ENCODE measurements around the gene VASH2. TPM values are rescaled to one million over a fixed set of nuclear protein-coding genes. Genes with fewer than 3 reads are reported as not detected.

VASH2 gene
- total RNA-seq, 1 donor from 2014 or later, result 59.8 TPM

DNA sequence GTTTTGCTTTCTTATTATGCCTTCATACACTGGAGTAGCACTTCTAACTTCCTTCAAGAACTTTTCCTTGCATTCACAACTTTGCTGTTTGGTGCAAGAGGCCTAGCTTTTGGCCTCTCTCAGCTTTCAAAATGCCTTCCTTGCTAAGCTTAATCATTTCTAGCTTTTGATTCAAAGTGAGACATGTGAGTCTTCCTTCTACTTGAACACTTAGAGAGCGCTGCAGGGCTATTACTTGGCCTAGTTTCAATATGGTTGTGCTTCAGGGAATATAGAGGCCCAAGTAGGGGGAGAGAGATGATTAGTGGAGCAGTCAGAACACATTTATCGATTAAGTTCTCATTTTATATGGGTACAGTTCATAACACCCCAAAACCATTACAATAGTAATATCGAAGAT is 52.9 kb downstream of the VASH2 start:
- Mint-ChIP-seq H3K4me3 (ENCODE audit: unreplicated experiment) (no peak overlapping the region), H3K27me3 (ENCODE audit: unreplicated experiment) (no peaks in the 10 kb centered on the region), H3K27ac (ENCODE audit: unreplicated experiment) (no peak overlapping the region), H3K4me1 (ENCODE audit: low read depth, unreplicated experiment) (no peaks in the 10 kb centered on the region), H3K36me3 (ENCODE audit: unreplicated experiment) (no peaks in the 10 kb centered on the region), H3K9me3 (ENCODE audit: unreplicated experiment) (no peaks in the 10 kb centered on the region)
- TF ChIP-seq, protein P1, sequence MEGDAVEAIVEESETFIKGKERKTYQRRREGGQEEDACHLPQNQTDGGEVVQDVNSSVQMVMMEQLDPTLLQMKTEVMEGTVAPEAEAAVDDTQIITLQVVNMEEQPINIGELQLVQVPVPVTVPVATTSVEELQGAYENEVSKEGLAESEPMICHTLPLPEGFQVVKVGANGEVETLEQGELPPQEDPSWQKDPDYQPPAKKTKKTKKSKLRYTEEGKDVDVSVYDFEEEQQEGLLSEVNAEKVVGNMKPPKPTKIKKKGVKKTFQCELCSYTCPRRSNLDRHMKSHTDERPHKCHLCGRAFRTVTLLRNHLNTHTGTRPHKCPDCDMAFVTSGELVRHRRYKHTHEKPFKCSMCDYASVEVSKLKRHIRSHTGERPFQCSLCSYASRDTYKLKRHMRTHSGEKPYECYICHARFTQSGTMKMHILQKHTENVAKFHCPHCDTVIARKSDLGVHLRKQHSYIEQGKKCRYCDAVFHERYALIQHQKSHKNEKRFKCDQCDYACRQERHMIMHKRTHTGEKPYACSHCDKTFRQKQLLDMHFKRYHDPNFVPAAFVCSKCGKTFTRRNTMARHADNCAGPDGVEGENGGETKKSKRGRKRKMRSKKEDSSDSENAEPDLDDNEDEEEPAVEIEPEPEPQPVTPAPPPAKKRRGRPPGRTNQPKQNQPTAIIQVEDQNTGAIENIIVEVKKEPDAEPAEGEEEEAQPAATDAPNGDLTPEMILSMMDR (IDR thresholded peaks at IDR 0.05; ENCODE audit: partially characterized antibody, unreplicated experiment), result no peak
- no peak for DNase-seq

DNA sequence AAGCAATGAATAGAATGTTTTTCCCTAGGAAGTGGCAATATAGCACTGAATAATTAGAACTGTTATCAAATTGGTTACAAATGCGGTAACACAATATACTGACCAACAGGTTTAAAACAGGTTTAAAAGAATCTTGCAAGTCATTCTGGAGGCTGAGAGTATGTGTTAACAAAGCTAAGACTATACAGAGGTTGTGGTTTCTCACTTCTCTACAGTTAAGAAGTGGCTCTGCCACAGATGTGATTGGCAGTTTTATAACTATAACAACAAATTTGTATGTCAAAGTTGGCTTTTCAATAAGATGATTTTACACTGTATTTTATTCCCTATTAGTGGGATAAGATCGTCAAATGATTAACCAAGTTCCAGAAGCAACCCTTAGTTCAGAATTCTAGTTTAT is 58.2 kb downstream of the VASH2 start:
- TF ChIP-seq, protein P1 (IDR thresholded peaks at IDR 0.05; ENCODE audit: partially characterized antibody, unreplicated experiment), result no peak
- no peak overlapping the region for H3K4me3 Mint-ChIP-seq (ENCODE audit: unreplicated experiment)
- no peaks in the 10 kb centered on the region for H3K9me3 Mint-ChIP-seq (ENCODE audit: unreplicated experiment)
- no peak for DNase-seq
- H3K27ac Mint-ChIP-seq (ENCODE audit: unreplicated experiment), result no peak overlapping the region
- H3K4me1 Mint-ChIP-seq (ENCODE audit: low read depth, unreplicated experiment), result no peaks in the 10 kb centered on the region
- no peaks in the 10 kb centered on the region for H3K36me3 Mint-ChIP-seq (ENCODE audit: unreplicated experiment)
- no peaks in the 10 kb centered on the region for H3K27me3 Mint-ChIP-seq (ENCODE audit: unreplicated experiment)

DNA sequence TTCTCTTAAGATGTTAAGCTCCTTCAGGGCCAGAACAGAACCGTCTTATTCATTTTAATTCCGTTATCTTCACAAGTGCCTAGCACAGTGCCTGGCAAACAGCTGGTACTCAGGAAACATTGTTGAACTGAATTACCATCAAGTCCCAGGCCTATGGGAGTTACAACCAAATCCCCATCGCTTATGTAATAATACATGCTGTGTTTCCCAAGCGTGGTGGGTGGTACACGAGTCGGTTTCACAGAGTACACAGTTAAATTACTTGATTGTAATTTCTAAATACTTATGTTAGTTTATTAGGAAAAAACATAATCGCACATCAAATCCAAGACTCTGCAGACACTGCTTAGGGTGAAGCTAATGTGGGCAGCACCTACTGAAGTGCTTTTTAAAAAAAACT is 64.3 kb downstream of the VASH2 start:
- Mint-ChIP-seq H3K27ac (ENCODE audit: unreplicated experiment) (peak overlapping the region; percentile 98), H3K4me1 (ENCODE audit: low read depth, unreplicated experiment) (no peaks in the 10 kb centered on the region), H3K27me3 (ENCODE audit: unreplicated experiment) (no peaks in the 10 kb centered on the region), H3K9me3 (ENCODE audit: unreplicated experiment) (peaks cover 7% of the 10 kb centered on the region), H3K36me3 (ENCODE audit: unreplicated experiment) (no peaks in the 10 kb centered on the region), H3K4me3 (ENCODE audit: unreplicated experiment) (peak overlapping the region; percentile 99)
- TF ChIP-seq, protein P1 (IDR thresholded peaks at IDR 0.05; ENCODE audit: partially characterized antibody, unreplicated experiment), result no peak
- DNase-seq, result no peak

DNA sequence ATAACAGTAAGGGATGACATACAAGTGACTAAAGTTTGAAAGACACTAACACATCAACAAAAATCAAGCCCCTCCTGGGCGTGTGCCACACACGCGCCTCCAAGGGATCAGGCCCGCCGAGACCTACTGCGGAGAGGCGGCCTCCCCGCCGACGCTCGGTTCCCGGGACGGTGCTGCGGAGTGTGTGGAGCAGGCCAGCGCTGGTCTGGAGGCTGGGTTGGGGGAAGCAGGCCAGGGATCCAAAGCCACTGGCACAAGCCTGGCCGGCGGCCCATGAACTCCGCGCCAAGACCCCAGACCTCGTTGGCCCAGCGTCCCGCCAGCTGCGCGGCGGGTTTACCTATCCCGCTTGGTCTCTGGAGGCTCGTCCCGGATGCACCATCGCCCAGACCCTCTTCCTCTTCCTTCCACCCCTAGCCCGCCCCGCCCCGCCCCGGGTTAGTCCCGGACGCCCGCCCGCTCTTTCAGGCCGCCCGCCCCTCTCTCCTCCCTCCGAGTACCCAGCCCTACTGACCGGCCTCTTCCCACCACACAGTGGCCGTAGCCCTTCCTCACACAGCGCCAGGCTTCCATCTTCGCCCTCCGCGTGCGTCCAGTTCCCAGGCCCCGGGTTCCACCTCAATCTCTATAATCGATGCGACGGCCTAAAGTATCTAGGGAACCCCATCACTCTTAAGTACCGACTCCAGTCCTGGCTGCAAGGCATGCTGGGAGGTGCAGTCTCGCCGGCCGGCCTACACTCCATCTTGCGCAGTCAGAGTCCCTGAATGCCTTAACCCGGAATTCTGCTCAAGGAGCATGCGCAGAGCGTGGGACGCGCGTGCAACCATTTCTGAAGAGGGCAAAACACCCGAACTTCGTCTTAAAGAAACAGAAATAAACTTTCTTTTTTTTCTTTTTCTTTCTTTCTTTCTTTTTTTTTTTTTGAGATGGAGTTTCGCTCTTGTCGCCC is 65.0 kb downstream of the VASH2 start, which contains the start of gene ANGEL2:
ANGEL2 (minus strand) TSS at position 769 of the 952 bp plus-strand sequence; CDS start at position 573, 196 bp downstream.
- peak; percentile 96 for DNase-seq
- Mint-ChIP-seq H3K27me3 (ENCODE audit: unreplicated experiment) (no peaks in the 10 kb centered on the region), H3K4me1 (ENCODE audit: low read depth, unreplicated experiment) (no peaks in the 10 kb centered on the region), H3K36me3 (ENCODE audit: unreplicated experiment) (no peaks in the 10 kb centered on the region), H3K9me3 (ENCODE audit: unreplicated experiment) (peaks cover 7% of the 10 kb centered on the region), H3K27ac (ENCODE audit: unreplicated experiment) (peak within 1 kb of the TSS; percentile 98), H3K4me3 (ENCODE audit: unreplicated experiment) (peak within 1 kb of the TSS; percentile 99)
- TF ChIP-seq, protein P1 (IDR thresholded peaks at IDR 0.05; ENCODE audit: partially characterized antibody, unreplicated experiment), result no peak
